Measurements from ENCODE around the gene PGA3.
"Not testable (repeated sequence)": the region's sequence is repeated elsewhere in the genome, so short reads cannot be mapped to it uniquely, and the experiment has no call there.

DNA sequence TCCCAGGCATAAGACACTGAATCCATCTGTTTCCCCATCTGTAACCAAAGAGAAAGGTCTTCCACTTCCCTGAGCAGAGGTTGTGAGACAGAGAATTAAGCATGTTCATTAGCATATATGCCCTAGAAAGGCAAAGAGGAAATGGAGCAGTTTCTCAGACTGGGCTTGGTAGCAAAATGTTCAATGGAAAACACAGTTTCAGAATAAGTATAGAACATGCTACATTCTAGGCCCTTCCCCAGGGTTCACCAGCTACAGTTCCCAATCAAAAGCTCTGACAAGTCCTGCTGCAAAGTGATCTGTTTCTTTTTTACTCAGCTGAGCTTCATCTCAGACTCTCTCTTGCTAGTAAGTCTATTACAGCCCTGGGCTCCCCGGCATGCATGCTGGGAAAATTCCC, 49.0 kb downstream of the PGA3 start:
- TF ChIP-seq, protein P1, sequence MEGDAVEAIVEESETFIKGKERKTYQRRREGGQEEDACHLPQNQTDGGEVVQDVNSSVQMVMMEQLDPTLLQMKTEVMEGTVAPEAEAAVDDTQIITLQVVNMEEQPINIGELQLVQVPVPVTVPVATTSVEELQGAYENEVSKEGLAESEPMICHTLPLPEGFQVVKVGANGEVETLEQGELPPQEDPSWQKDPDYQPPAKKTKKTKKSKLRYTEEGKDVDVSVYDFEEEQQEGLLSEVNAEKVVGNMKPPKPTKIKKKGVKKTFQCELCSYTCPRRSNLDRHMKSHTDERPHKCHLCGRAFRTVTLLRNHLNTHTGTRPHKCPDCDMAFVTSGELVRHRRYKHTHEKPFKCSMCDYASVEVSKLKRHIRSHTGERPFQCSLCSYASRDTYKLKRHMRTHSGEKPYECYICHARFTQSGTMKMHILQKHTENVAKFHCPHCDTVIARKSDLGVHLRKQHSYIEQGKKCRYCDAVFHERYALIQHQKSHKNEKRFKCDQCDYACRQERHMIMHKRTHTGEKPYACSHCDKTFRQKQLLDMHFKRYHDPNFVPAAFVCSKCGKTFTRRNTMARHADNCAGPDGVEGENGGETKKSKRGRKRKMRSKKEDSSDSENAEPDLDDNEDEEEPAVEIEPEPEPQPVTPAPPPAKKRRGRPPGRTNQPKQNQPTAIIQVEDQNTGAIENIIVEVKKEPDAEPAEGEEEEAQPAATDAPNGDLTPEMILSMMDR (IDR thresholded peaks at IDR 0.05), result not testable (repeated sequence)
- TF ChIP-seq POLR2A, POLR2AphosphoS5 (IDR thresholded peaks at IDR 0.05): not testable (repeated sequence)

Data from prostate gland (tissue), 2 donors.